VCaP (cell line): ENCODE data around the gene CARD6.
A peak's percentile ranks its signal among the peaks of the same experiment; 100 is the strongest.
"Not testable (repeated sequence)": the region's sequence is repeated elsewhere in the genome, so short reads cannot be mapped to it uniquely, and the experiment has no call there.

Experiments used
- H3K27ac ChIP-seq: fragments of 450-650 bp; 2 replicates; pipeline ENCODE4 v1.5.1; 2017
- CTCF ChIP-seq: fragments of 450-650 bp; conservative IDR thresholded peaks from 2 replicates; pipeline ENCODE4 v1.5.1; 2017; ENCODE audit warnings: mild to moderate bottlenecking, moderate library complexity

CARD6 gene

DNA sequence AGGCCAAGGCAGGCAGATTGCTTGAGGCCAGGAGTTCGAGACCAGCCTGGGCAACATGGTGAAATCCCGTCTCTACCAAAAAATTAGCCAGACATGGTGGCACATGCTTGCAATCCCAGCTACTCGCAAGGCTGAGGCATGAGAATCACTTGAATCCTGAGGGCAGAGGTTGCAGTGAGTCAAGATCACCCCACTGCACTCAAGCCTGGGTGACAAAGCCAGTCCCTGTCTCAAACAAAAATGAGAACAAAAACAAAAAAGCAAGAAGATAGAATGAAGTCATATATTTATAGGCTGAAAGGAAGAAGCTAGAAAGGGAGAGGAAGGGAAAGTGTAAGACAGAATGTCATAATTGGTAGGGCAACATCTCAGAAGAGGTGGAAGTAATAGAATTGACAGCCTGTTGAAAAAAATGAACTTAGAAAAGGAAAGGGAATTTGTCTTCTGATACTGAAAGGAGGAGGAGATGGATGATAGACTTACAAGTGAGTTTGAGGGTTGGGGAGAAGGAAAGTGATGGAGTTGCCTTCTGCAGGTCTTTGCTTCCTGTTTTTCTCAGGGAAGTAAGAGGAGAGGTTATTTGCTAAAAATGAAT, 32.2 kb downstream of the CARD6 start:
- TF ChIP-seq CTCF, result no peak
- H3K27ac ChIP-seq, result no peak overlapping the region

DNA sequence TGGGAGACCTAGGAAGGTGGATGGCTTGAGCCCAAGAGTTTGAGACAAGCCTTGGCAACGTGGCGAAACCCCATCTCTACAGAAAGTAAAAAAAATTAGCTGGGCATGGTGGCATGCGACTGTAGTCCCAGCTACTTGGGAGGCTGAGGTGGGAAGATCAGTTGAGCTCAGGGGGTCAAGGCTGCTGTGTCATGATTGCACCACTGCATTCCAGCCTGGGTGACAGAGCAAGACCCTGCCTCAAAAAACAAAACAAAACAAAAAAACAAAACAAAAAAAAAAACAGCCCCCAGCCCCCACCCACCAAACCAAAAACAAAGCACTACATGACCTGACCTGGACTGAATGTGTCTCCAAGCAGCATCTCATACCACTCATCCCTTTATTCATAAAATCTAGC, 34.8 kb downstream of the CARD6 start:
- TF ChIP-seq CTCF, result no peak
- H3K27ac ChIP-seq, result no peak overlapping the region

- TF ChIP-seq CTCF, result no peak
- H3K27ac ChIP-seq, result no peak overlapping the region
Measured at GRCh38 chr5:40877371-40877988, 36.3 kb downstream of the CARD6 start.

DNA sequence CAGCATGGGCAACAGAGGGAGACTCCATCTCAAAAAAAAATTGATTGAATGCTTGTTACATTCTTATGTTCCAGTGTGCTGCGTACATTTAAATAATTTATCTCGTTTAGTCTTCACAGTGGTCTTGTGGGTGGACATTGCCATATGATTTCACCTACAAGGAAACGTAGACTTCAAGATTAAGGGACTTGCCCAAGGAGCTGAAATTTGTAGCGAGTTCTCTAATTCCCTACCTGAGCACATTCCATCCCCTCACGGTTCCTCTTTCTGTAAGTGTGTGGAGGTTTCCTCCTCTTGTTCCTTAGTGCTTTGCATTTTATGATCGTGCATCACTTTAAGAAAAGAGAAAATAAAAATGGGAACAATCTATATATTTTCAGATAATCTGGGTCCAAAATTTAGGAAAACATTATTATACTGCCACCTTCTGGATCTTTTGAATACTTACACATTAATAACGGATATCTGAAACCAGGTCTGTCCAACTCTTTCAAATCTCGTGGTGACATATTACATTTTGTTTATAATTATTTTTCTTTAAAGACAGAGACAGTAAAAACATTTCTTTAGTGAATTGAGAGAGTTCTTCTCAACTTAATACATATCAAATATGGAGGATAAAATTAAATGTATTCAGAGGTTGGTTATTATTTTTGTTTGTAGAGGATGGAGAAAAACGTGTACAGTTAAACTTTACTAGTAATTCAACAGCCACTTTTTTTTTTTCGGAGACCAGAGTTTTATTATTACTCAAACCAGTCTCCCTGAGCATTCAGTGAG, 38.2 kb downstream of the CARD6 start:
- no peak overlapping the region for H3K27ac ChIP-seq
- peak; percentile 82 for TF ChIP-seq CTCF

- H3K27ac ChIP-seq, result no peak overlapping the region
- TF ChIP-seq CTCF, result no peak
Measured at GRCh38 chr5:40882291-40882690, 41.1 kb downstream of the CARD6 start.

GRCh38 chr5:40883051-40883450, 41.9 kb downstream of the CARD6 start:
- not testable (repeated sequence) for H3K27ac ChIP-seq

DNA sequence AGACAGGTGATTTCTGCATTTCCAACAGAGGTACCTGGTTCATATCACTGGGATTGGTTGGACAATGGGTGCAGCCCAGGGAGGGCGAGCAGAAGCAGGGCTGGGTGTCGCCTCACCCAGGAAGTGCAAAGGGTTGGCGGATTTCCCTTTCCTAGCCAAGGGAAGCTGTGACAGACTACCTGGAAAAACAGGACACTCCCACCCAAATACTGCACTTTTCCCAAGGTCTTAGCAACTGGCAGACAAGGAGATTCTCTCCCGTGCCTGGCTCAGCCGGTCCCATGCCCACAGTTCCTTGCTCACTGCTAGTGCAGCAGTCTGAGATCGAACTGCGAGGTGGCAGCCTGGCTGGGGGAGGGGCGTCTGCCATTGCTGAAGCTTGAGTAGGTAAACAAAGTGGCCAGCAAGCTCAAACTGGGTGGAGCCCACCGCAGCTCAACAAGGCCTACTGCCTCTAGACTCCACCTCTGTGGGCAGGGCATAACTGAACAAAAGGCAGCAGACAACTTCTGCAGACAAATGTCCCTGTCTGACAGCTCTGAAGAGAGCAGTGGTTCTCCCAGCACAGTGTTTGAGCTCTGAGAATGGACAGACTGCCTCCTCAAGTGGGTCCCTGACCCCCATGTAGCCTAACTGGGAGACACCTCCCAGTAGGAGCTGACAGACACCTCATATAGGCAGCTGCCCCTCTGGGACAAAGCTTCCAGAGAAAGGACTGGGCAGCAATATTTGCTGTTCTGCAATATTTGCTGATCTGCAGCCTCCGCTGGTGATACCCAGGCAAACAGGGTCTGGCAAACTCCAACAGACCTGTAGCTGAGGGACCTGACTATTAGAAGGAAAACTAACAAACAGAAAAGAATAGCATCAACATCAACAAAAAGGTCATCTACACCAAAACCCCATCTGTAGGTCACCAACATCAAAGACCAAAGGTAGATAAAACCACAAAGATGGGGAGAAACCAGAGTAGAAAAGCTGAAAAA, 54.6 kb downstream of the CARD6 start:
- peak overlapping the region; percentile 76 for H3K27ac ChIP-seq
